Measurements from ENCODE around the gene VSIR.

GRCh38 chr10:71704816-71705215, 68.5 kb downstream of the VSIR start:
- TF ChIP-seq CTCF (IDR thresholded peaks at IDR 0.05; ENCODE audit: insufficient read depth, low read length, poor library complexity, severe bottlenecking) (no peak), EZH2phosphoT487 (conservative IDR thresholded peaks at IDR 0.05; ENCODE audit: low read length) (no peak)
